Testis (tissue), 2 donors: ENCODE data around the gene TBCD.

ENCODE experiments used
- CTCF ChIP-seq, 3 experiments: fragments of 450-650 bp in 2 of 3; fragments of 200-600 bp in 1 of 3; sonication (generic) in 1 of 3; IDR thresholded peaks; one replicate each; pipeline ENCODE4 v1.5.1; 2016 to 2019; ENCODE audit warnings: antibody characterized with exemption in 3 of 3, mild to moderate bottlenecking in 2 of 3, moderate library complexity in 1 of 3
- POLR2A ChIP-seq: fragments of 450-650 bp; IDR thresholded peaks from one replicate; pipeline ENCODE4 v1.6.1; 2017; ENCODE audit warnings: antibody characterized with exemption, mild to moderate bottlenecking, moderate library complexity

- no peak for TF ChIP-seq POLR2A
- no peak for TF ChIP-seq CTCF (IDR thresholded peaks at IDR 0.05)
Measured at GRCh38 chr17:82911822-82912221, 160.0 kb downstream of the TBCD start.
